Ectodermal cell (in vitro differentiated cells): ENCODE results near the gene PMPCA.

Experiments
- H3K27ac ChIP-seq: 2 replicates; pipeline ENCODE4 v1.7.0; 2013; ENCODE audit warnings: mild to moderate bottlenecking, low read depth, low read length; ENCODE audit not compliant: insufficient read depth, poor library complexity, severe bottlenecking
- H3K27me3 ChIP-seq: 2 replicates; pipeline ENCODE4 v1.7.0; 2013; ENCODE audit warnings: mild to moderate bottlenecking, low read length; ENCODE audit not compliant: insufficient read depth, control insufficient read depth, poor library complexity, severe bottlenecking
- H3K36me3 ChIP-seq: one replicate; pipeline ENCODE4 v1.7.0; 2013; ENCODE audit warnings: low read length; ENCODE audit not compliant: control insufficient read depth, insufficient read depth
- H3K4me1 ChIP-seq: one replicate; pipeline ENCODE4 v1.7.0; 2013; ENCODE audit warnings: low read length; ENCODE audit not compliant: control insufficient read depth, insufficient read depth
- H3K4me3 ChIP-seq: 2 replicates; pipeline ENCODE4 v1.7.0; 2013; ENCODE audit warnings: low read depth, low read length, control low read depth; ENCODE audit not compliant: insufficient read depth
- H3K9me3 ChIP-seq: 2 replicates; pipeline ENCODE4 v1.7.0; 2013; ENCODE audit warnings: mild to moderate bottlenecking, low read length, moderate library complexity; ENCODE audit not compliant: control insufficient read depth
- WGBS, 2 experiments: methylation state at CpG; one replicate each; pipeline ENCODE4 v1.1.7; 2013; ENCODE audit warnings: missing lambda C conversion rate in 2 of 2; 5-methylcytosine and 5-hydroxymethylcytosine counted together

Gene PMPCA

DNA sequence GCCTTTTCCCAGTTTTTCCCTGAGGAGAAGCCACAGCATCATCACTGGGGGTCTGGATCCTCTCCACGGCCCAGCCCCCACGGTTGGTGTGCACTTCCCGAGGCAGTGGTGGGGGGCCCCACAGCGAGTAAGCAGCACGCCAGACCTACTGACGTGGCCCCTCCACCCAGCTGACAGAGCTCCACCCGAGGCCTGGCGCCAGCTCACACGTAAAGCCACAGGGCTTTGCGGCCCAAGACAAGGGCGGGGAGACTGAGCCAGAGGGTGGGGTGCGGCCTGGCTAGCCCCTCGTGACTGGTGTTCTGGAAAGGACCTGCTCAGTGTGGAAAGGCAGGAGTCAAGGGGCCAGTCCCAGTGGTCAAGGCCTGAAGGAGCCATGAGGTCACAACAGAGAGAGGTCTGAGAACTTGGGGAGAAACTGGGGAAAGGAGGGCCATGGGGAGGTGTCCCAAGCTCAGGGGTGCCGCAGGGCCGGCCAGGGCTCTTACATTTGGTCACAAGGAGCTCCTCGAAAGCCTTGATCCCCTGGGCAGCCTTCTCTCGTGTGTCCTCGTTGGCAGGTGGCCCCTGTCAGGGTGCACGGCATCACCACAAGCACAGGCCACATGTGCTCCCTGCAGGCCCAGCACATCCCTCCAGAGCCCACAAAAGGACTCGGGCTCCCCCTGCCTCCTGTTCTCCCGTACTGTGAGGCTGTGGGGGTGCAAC is 16.0 kb upstream of the PMPCA start:
- Histone ChIP-seq H3K27me3 (no peaks in the 10 kb centered on the region), H3K4me3 (no peak overlapping the region), H3K36me3 (peaks cover 39% of the 10 kb centered on the region), H3K27ac (no peak overlapping the region), H3K4me1 (no peaks in the 10 kb centered on the region), H3K9me3 (no peaks in the 10 kb centered on the region)
- 96% methylated on average over 21 of the region's 21 CpGs for WGBS, 2 experiments

GRCh38 chr9:136395020-136395340 is 15.5 kb upstream of the PMPCA start:
- no peaks in the 10 kb centered on the region for H3K4me1 ChIP-seq
- H3K9me3 ChIP-seq, result no peaks in the 10 kb centered on the region
- H3K4me3 ChIP-seq, result no peak overlapping the region
- no peak overlapping the region for H3K27ac ChIP-seq
- H3K27me3 ChIP-seq, result no peaks in the 10 kb centered on the region
- WGBS, 2 experiments, result 96% methylated on average over 13 of the region's 13 CpGs
- H3K36me3 ChIP-seq, result peaks cover 33% of the 10 kb centered on the region

GRCh38 chr9:136395345-136396218 is 14.9 kb upstream of the PMPCA start:
- Histone ChIP-seq H3K27me3 (no peaks in the 10 kb centered on the region), H3K4me3 (no peak overlapping the region), H3K36me3 (peaks cover 33% of the 10 kb centered on the region), H3K4me1 (no peaks in the 10 kb centered on the region), H3K9me3 (no peaks in the 10 kb centered on the region), H3K27ac (no peak overlapping the region)
- WGBS, 2 experiments, result 93% methylated on average over 26 of the region's 26 CpGs

- no peak overlapping the region for H3K4me3 ChIP-seq
- H3K9me3 ChIP-seq, result no peaks in the 10 kb centered on the region
- no peak overlapping the region for H3K27ac ChIP-seq
- peaks cover 33% of the 10 kb centered on the region for H3K36me3 ChIP-seq
- WGBS, 2 experiments, result 94 to 98% methylated on average over 4 of the region's 4 CpGs
- H3K27me3 ChIP-seq, result no peaks in the 10 kb centered on the region
- H3K4me1 ChIP-seq, result no peaks in the 10 kb centered on the region
These were observed 14.3 kb upstream of the PMPCA start for GRCh38 chr9:136396219-136396515.

- no peak overlapping the region for H3K4me3 ChIP-seq
- H3K36me3 ChIP-seq, result peaks cover 27% of the 10 kb centered on the region
- H3K4me1 ChIP-seq, result no peaks in the 10 kb centered on the region
- WGBS, 2 experiments, result 91 to 95% methylated on average over 6 of the region's 6 CpGs
- H3K27me3 ChIP-seq, result no peaks in the 10 kb centered on the region
- H3K27ac ChIP-seq, result no peak overlapping the region
- no peaks in the 10 kb centered on the region for H3K9me3 ChIP-seq
These were observed 12.8 kb upstream of the PMPCA start for GRCh38 chr9:136397643-136398042.

DNA sequence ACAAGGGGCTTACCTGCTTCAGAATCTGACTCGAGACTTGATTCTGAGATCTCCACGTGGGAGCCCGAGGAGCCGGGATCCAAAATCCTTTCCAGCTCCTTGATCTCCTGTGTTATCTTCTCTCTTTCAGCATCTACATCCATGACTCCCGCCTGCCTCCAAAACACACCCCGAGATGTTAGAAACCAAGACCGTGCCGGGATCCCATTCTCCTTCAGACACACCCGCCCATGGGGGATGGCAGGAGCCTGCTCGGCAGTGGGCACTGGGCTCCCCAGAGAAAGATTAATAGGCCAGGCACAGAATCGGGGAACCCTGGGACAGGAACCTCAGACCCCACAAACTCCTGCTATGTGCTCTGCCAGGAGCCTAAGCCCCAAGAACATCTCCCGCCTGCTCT is 12.2 kb upstream of the PMPCA start:
- H3K4me3 ChIP-seq, result no peak overlapping the region
- peaks cover 27% of the 10 kb centered on the region for H3K36me3 ChIP-seq
- no peaks in the 10 kb centered on the region for H3K27me3 ChIP-seq
- no peak overlapping the region for H3K27ac ChIP-seq
- H3K4me1 ChIP-seq, result no peaks in the 10 kb centered on the region
- H3K9me3 ChIP-seq, result no peaks in the 10 kb centered on the region
- WGBS, 2 experiments, result 95 to 96% methylated on average over 12 of the region's 12 CpGs

- Histone ChIP-seq H3K4me3 (peak overlapping the region; percentile 84), H3K4me1 (no peaks in the 10 kb centered on the region), H3K27ac (no peak overlapping the region), H3K36me3 (peaks cover 31% of the 10 kb centered on the region), H3K9me3 (no peaks in the 10 kb centered on the region), H3K27me3 (no peaks in the 10 kb centered on the region)
- 3 to 6% methylated on average over 67 of the region's 67 CpGs for WGBS, 2 experiments
These were observed 11.1 kb upstream of the PMPCA start for GRCh38 chr9:136399176-136400037.

DNA sequence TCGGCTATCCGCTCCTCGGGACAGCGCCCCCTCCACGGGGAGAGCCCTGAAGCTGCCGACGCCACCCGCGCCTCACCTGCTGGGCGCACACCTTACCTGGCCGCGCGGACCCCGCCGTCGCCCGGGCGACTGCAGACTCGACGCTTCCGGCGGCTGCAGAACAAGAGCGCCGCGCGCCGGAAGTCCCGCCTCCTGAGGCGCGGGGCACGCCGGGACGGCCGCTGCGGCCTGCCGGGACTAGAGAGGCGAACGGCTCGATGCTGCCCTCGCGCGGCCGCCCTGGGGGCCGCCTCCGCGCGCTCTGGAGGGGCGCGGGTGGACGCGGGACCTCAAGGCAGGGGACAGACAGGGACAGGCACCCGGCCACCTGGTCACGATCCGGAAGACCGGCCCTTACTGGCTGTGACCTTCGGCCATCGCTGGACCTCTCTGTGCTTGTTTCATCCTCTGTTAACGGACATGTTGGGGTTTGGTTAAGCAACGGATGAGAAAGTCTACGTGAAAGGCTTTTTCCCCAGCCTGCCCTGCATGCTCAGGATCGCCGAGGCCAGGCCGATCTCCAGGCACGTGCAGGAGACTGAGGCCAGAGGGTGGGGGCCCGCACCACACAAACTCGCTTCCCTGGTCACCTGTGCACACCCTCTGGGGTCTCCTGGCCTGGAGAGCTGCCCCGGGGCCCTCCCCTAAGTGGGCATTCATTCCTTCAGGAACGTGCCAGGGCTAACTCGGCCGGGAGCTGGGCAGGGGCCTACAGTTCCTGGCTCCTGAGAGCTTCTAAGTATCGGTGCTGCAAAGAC is 10.2 kb upstream of the PMPCA start, which contains the start of gene SNAPC4:
TSS of gene SNAPC4 (minus strand) at position 133 of the 797 bp plus-strand sequence. CDS start 1,742 bp downstream, outside the sequence.
- 16 to 17% methylated on average over 71 of the region's 71 CpGs for WGBS, 2 experiments
- Histone ChIP-seq H3K36me3 (peaks cover 29% of the 10 kb centered on the region), H3K9me3 (no peaks in the 10 kb centered on the region), H3K4me3 (peak within 1 kb of the TSS; percentile 84), H3K4me1 (no peaks in the 10 kb centered on the region), H3K27me3 (no peaks in the 10 kb centered on the region), H3K27ac (no peak within 1 kb of the TSS)

- WGBS, 2 experiments, result 93 to 96% methylated on average over 18 of the region's 18 CpGs
- H3K4me3 ChIP-seq, result no peak overlapping the region
- H3K27ac ChIP-seq, result no peak overlapping the region
- H3K36me3 ChIP-seq, result peaks cover 17% of the 10 kb centered on the region
- H3K9me3 ChIP-seq, result no peaks in the 10 kb centered on the region
- no peaks in the 10 kb centered on the region for H3K4me1 ChIP-seq
- H3K27me3 ChIP-seq, result no peaks in the 10 kb centered on the region
These were observed 9.1 kb upstream of the PMPCA start for GRCh38 chr9:136401173-136401922.
